GM21381 (cell line): ENCODE results near the gene PLCG2.

Experiments used
- ATAC-seq: cut with Tn5 transposase; IDR thresholded peaks from one replicate; pipeline ENCODE4 v1.9.1; 2021; ENCODE audit warnings: mild to moderate bottlenecking, moderate library complexity; ENCODE audit not compliant: unreplicated experiment

Gene PLCG2

GRCh38 chr16:81905277-81905676 is 126.2 kb downstream of the PLCG2 start:
- ATAC-seq, result no peak

GRCh38 chr16:81907681-81908080 is 128.6 kb downstream of the PLCG2 start:
- ATAC-seq, result no peak

GRCh38 chr16:81908466-81909262 is 129.6 kb downstream of the PLCG2 start:
- no peak for ATAC-seq

- ATAC-seq, result no peak
These were observed 131.3 kb downstream of the PLCG2 start for GRCh38 chr16:81910366-81910885.

- ATAC-seq, result no peak
These were observed 133.3 kb downstream of the PLCG2 start for GRCh38 chr16:81912395-81912794.

- no peak for ATAC-seq
These were observed 134.1 kb downstream of the PLCG2 start for GRCh38 chr16:81913222-81913621.

GRCh38 chr16:81917375-81917774 is 138.3 kb downstream of the PLCG2 start:
- ATAC-seq, result no peak

GRCh38 chr16:81918927-81919326 is 139.8 kb downstream of the PLCG2 start:
- no peak for ATAC-seq

GRCh38 chr16:81920498-81920897 is 141.4 kb downstream of the PLCG2 start:
- no peak for ATAC-seq

- ATAC-seq, result no peak
These were observed 142.2 kb downstream of the PLCG2 start for GRCh38 chr16:81921085-81921814.

GRCh38 chr16:81921843-81922584 is 142.9 kb downstream of the PLCG2 start:
- ATAC-seq, result no peak

- ATAC-seq, result no peak
These were observed 144.2 kb downstream of the PLCG2 start for GRCh38 chr16:81923296-81923695.

GRCh38 chr16:81925016-81925415 is 145.9 kb downstream of the PLCG2 start:
- ATAC-seq, result no peak

GRCh38 chr16:81926036-81926435 is 146.9 kb downstream of the PLCG2 start:
- no peak for ATAC-seq

GRCh38 chr16:81927561-81928185 is 148.6 kb downstream of the PLCG2 start:
- ATAC-seq, result no peak

- no peak for ATAC-seq
These were observed 149.3 kb downstream of the PLCG2 start for GRCh38 chr16:81928271-81928918.

GRCh38 chr16:81928975-81929374 is 149.9 kb downstream of the PLCG2 start:
- no peak for ATAC-seq

GRCh38 chr16:81929841-81930240 is 150.8 kb downstream of the PLCG2 start:
- no peak for ATAC-seq

GRCh38 chr16:81931927-81932326 is 152.8 kb downstream of the PLCG2 start:
- ATAC-seq, result no peak

- ATAC-seq, result no peak
These were observed 153.6 kb downstream of the PLCG2 start for GRCh38 chr16:81932668-81933067.
